ENCODE data around the gene ARL2.

ARL2 gene

DNA sequence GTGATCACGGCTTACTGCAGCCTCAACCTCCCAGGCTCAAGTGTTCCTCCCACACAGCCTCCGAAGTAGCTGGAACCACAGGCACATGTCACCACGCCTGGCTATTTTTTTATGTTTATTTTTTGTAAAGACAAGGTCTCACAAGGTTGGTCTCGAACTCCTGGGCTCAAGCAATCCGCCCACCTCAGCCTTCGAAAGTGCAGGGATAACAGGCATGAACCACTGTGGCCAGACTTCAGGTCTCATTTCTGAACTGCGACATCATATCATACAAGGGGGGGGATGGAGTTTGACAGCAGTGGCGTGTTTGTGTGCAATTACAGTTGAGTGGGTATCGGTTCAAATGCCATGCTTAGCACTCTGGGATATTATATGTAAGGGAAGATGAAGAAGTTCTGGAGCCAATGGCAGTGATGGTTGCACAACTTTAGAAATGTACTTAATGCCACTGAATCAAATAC is 37.5 kb downstream of the ARL2 start:
- no peak overlapping the region for H3K4me3 ChIP-seq (ENCODE audit: insufficient read length, low read depth)
- no peaks in the 10 kb centered on the region for H3K9me3 ChIP-seq (ENCODE audit: insufficient read depth, low read length)
- no peak overlapping the region for H3K9ac ChIP-seq (ENCODE audit: insufficient read length, low read depth)
- DNase-seq (ENCODE audit: low read depth, low spot score) = no peak
- no peaks in the 10 kb centered on the region for H3K27me3 ChIP-seq (ENCODE audit: insufficient read depth, insufficient read length)
- peaks cover 7% of the 10 kb centered on the region for H3K36me3 ChIP-seq (ENCODE audit: insufficient read depth, insufficient read length, low read length)
- no peak for TF ChIP-seq SUZ12 (IDR thresholded peaks at IDR 0.05; ENCODE audit: extremely low read depth, insufficient read depth, insufficient read length)
- no peak for TF ChIP-seq YY1 (IDR thresholded peaks at IDR 0.05; ENCODE audit: insufficient read depth, insufficient read length)
- no peak for TF ChIP-seq ZNF274 (IDR thresholded peaks at IDR 0.05; ENCODE audit: low read depth, low read length)
- peaks cover 6% of the 10 kb centered on the region for H3K4me1 ChIP-seq (ENCODE audit: insufficient read depth, insufficient read length)

DNA sequence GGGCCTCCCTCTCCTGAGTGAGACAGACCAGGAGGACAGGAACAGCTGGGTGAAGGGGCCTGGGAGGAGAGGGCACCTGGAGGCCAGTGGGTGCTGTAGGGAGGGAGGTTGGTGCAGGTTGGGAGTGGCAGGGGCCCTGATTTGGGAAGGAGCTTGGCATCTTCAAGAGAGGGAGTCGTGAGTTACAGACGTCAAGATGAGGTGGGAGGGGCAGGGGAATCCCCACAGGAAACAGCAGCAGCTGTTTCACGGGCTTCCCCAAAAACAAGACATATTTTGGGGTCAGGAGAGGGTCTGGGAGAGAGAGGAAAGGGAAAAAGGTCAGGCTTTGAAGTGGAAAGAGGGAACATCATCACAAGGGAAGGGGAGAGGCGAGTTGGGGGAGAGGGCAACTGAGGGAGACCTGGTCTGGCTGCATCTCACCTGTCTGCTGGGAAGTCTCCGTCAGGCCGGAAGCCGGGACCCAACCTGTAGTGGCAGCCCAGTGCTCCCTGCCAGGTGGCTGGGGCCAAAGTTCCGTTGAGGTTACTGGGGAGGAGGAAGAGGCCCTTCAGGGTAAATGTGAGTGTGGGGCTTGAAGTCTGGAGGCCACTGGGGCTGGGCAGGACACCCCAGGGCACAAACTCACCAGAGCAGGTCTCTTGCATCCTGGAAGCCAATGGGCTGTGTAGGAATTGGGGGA is 40.0 kb downstream of the ARL2 start:
- DNase-seq (ENCODE audit: low read depth, low spot score) = no peak
- no peak for TF ChIP-seq SUZ12 (IDR thresholded peaks at IDR 0.05; ENCODE audit: extremely low read depth, insufficient read depth, insufficient read length)
- no peak for TF ChIP-seq ZNF274 (IDR thresholded peaks at IDR 0.05; ENCODE audit: low read depth, low read length)
- TF ChIP-seq YY1 (IDR thresholded peaks at IDR 0.05; ENCODE audit: insufficient read depth, insufficient read length) = no peak
- H3K9ac ChIP-seq (ENCODE audit: insufficient read length, low read depth) = no peak overlapping the region
- H3K9me3 ChIP-seq (ENCODE audit: insufficient read depth, low read length) = no peaks in the 10 kb centered on the region
- H3K4me3 ChIP-seq (ENCODE audit: insufficient read length, low read depth) = no peak overlapping the region
- no peaks in the 10 kb centered on the region for H3K36me3 ChIP-seq (ENCODE audit: insufficient read depth, insufficient read length, low read length)
- peaks cover 4% of the 10 kb centered on the region for H3K4me1 ChIP-seq (ENCODE audit: insufficient read depth, insufficient read length)
- H3K27me3 ChIP-seq (ENCODE audit: insufficient read depth, insufficient read length) = no peaks in the 10 kb centered on the region

DNA sequence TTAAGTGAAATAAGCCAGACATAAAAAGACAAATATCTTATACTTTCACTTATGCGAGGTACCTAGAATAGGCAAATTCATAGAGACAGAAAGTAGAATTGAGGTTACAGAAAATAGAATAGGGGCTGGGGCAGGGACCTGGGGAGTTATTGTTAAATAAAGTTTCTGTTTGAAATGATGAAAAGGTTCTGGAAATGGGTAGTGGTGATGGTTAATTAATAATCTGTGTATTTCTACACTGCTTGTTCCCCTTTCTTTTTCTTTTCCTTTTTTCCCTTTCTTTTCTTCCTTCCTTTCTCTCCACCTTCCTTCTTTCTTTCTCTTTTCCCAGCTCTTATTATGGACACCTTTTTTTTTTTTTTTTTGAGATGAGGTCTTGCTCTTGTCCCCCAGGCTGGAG is 41.6 kb downstream of the ARL2 start:
- no peak for DNase-seq (ENCODE audit: low read depth, low spot score)
- Histone ChIP-seq H3K4me1 (ENCODE audit: insufficient read depth, insufficient read length) (peaks cover 4% of the 10 kb centered on the region), H3K9ac (ENCODE audit: insufficient read length, low read depth) (no peak overlapping the region), H3K36me3 (ENCODE audit: insufficient read depth, insufficient read length, low read length) (no peaks in the 10 kb centered on the region), H3K4me3 (ENCODE audit: insufficient read length, low read depth) (no peak overlapping the region), H3K27me3 (ENCODE audit: insufficient read depth, insufficient read length) (no peaks in the 10 kb centered on the region), H3K9me3 (ENCODE audit: insufficient read depth, low read length) (no peaks in the 10 kb centered on the region)
- TF ChIP-seq ZNF274 (IDR thresholded peaks at IDR 0.05; ENCODE audit: low read depth, low read length) = no peak
- TF ChIP-seq YY1 (IDR thresholded peaks at IDR 0.05; ENCODE audit: insufficient read depth, insufficient read length) = no peak
- TF ChIP-seq SUZ12 (IDR thresholded peaks at IDR 0.05; ENCODE audit: extremely low read depth, insufficient read depth, insufficient read length) = no peak

- Histone ChIP-seq H3K9me3 (ENCODE audit: insufficient read depth, low read length) (no peaks in the 10 kb centered on the region), H3K27me3 (ENCODE audit: insufficient read depth, insufficient read length) (no peaks in the 10 kb centered on the region), H3K9ac (ENCODE audit: insufficient read length, low read depth) (no peak overlapping the region), H3K4me1 (ENCODE audit: insufficient read depth, insufficient read length) (peaks cover 4% of the 10 kb centered on the region), H3K36me3 (ENCODE audit: insufficient read depth, insufficient read length, low read length) (no peaks in the 10 kb centered on the region), H3K4me3 (ENCODE audit: insufficient read length, low read depth) (no peak overlapping the region)
- no peak for TF ChIP-seq ZNF274 (IDR thresholded peaks at IDR 0.05; ENCODE audit: low read depth, low read length)
- TF ChIP-seq SUZ12 (IDR thresholded peaks at IDR 0.05; ENCODE audit: extremely low read depth, insufficient read depth, insufficient read length) = no peak
- TF ChIP-seq YY1 (IDR thresholded peaks at IDR 0.05; ENCODE audit: insufficient read depth, insufficient read length) = no peak
- DNase-seq (ENCODE audit: low read depth, low spot score) = no peak
Observed at GRCh38 chr11:65056999-65057398, 43.0 kb downstream of the ARL2 start.

DNA sequence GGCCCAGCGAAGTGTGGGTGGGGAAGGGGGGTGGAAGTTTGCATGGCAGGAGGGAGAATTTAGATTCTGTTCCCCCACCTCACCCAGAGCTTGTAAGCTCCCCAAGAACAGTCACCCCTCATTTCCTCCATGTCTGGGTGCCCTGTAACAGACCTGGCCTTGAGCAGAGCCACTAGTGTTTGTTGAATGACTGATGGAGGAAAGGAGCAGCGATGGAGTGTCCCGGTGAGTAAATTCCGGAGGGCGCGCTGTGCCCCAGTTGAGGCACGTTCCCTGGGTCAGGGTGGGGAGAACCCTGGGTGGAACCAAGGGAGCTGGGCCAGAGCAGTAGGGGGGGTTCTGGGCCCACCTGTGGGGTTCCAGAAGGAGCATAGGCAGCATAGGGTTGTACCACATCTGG is 43.6 kb downstream of the ARL2 start:
- peaks cover 4% of the 10 kb centered on the region for H3K4me1 ChIP-seq (ENCODE audit: insufficient read depth, insufficient read length)
- H3K9ac ChIP-seq (ENCODE audit: insufficient read length, low read depth) = no peak overlapping the region
- H3K9me3 ChIP-seq (ENCODE audit: insufficient read depth, low read length) = no peaks in the 10 kb centered on the region
- no peaks in the 10 kb centered on the region for H3K27me3 ChIP-seq (ENCODE audit: insufficient read depth, insufficient read length)
- no peak overlapping the region for H3K4me3 ChIP-seq (ENCODE audit: insufficient read length, low read depth)
- DNase-seq (ENCODE audit: low read depth, low spot score) = no peak
- no peaks in the 10 kb centered on the region for H3K36me3 ChIP-seq (ENCODE audit: insufficient read depth, insufficient read length, low read length)
- TF ChIP-seq ZNF274 (IDR thresholded peaks at IDR 0.05; ENCODE audit: low read depth, low read length) (no peak), YY1 (IDR thresholded peaks at IDR 0.05; ENCODE audit: insufficient read depth, insufficient read length) (no peak), SUZ12 (IDR thresholded peaks at IDR 0.05; ENCODE audit: extremely low read depth, insufficient read depth, insufficient read length) (no peak)

- no peak for TF ChIP-seq SUZ12 (IDR thresholded peaks at IDR 0.05; ENCODE audit: extremely low read depth, insufficient read depth, insufficient read length)
- no peak for TF ChIP-seq YY1 (IDR thresholded peaks at IDR 0.05; ENCODE audit: insufficient read depth, insufficient read length)
- TF ChIP-seq ZNF274 (IDR thresholded peaks at IDR 0.05; ENCODE audit: low read depth, low read length) = no peak
- Histone ChIP-seq H3K27me3 (ENCODE audit: insufficient read depth, insufficient read length) (no peaks in the 10 kb centered on the region), H3K9me3 (ENCODE audit: insufficient read depth, low read length) (no peaks in the 10 kb centered on the region), H3K4me3 (ENCODE audit: insufficient read length, low read depth) (no peak overlapping the region), H3K36me3 (ENCODE audit: insufficient read depth, insufficient read length, low read length) (no peaks in the 10 kb centered on the region), H3K9ac (ENCODE audit: insufficient read length, low read depth) (no peak overlapping the region), H3K4me1 (ENCODE audit: insufficient read depth, insufficient read length) (peaks cover 2% of the 10 kb centered on the region)
- DNase-seq (ENCODE audit: low read depth, low spot score) = no peak
Observed at GRCh38 chr11:65058012-65058411, 44.1 kb downstream of the ARL2 start.

DNA sequence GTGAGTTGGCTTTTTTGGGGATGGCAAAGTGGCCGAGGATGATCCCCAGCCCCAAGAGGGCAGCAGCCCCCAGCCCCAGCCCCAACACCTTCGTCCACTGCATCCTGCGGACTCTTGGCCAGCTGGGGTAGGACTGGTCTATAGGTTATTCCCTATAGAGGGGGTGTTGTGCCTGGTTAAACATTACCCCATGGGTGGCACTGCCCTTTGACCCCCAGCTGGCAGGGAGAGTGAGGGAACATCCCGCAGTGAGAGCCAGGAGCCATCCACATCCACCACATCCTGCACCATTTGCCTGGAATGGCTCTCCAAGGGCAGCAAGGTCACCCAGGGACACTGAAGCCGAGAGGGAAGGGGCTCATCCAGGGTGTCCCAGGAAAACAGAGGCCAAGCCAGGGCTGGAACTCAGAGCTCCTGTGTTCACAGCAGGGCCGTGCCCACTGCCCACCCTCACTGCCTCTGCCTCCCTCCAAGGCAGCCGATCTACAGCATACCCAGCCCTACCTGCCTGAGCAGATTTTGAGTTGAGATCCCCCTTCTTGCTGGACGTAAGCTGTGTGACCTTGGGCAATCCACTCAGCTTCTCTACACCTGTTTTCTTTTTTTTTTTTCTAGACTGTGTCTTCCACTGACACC is 44.6 kb downstream of the ARL2 start, which contains the start of gene NAALADL1:
Gene NAALADL1 (minus strand): TSS at position 135 of the 636 bp plus-strand sequence. CDS start 32 bp downstream, at position 103.
- Histone ChIP-seq H3K9ac (ENCODE audit: insufficient read length, low read depth) (no peak within 1 kb of the TSS), H3K27me3 (ENCODE audit: insufficient read depth, insufficient read length) (no peaks in the 10 kb centered on the region), H3K9me3 (ENCODE audit: insufficient read depth, low read length) (no peaks in the 10 kb centered on the region), H3K36me3 (ENCODE audit: insufficient read depth, insufficient read length, low read length) (no peaks in the 10 kb centered on the region), H3K4me3 (ENCODE audit: insufficient read length, low read depth) (no peak within 1 kb of the TSS), H3K4me1 (ENCODE audit: insufficient read depth, insufficient read length) (peaks cover 2% of the 10 kb centered on the region)
- TF ChIP-seq YY1 (IDR thresholded peaks at IDR 0.05; ENCODE audit: insufficient read depth, insufficient read length) = no peak
- TF ChIP-seq SUZ12 (IDR thresholded peaks at IDR 0.05; ENCODE audit: extremely low read depth, insufficient read depth, insufficient read length) = no peak
- TF ChIP-seq ZNF274 (IDR thresholded peaks at IDR 0.05; ENCODE audit: low read depth, low read length) = no peak
- no peak for DNase-seq (ENCODE audit: low read depth, low spot score)

Measured in NT2/D1 (cell line).